GM23338 (cell line): Measurements from ENCODE around the gene ADGRL3. TPM values are rescaled to one million over a fixed set of nuclear protein-coding genes. Genes with fewer than 3 reads are reported as not detected.
A peak's percentile ranks its signal among the peaks of the same experiment; 100 is the strongest.

Experiments used
- ATAC-seq: fragments of 200-7000 bp; cut with Tn5 transposase; 3 replicates; pipeline ENCODE4 v1.9.1; 2020
- DNase-seq: peaks from one replicate; pipeline ENCODE4 v3.0.0-alpha.2; 2015; ENCODE audit warnings: low spot score
- H2AFZ ChIP-seq: fragments of 200-600 bp; sonication (generic); 2 replicates; pipeline ENCODE4 v1.8.0; 2016; ENCODE audit warnings: antibody characterized with exemption, mild to moderate bottlenecking, moderate library complexity
- H3F3A ChIP-seq: fragments of 200-600 bp; sonication (generic); replicated peaks from 2 replicates; pipeline ENCODE4 v1.8.0; 2017; ENCODE audit warnings: antibody characterized with exemption, mixed run types, low read depth
- H3K27ac ChIP-seq: fragments of 200-600 bp; sonication (generic); 2 replicates; pipeline ENCODE4 v1.6.1; 2016; ENCODE audit warnings: low read depth
- H3K27me3 ChIP-seq: fragments of 200-600 bp; sonication (generic); 2 replicates; pipeline ENCODE4 v1.8.0; 2016; ENCODE audit warnings: mild to moderate bottlenecking, mixed run types, moderate library complexity; ENCODE audit not compliant: insufficient read depth
- H3K36me3 ChIP-seq: fragments of 200-600 bp; sonication (generic); 2 replicates; pipeline ENCODE4 v1.8.0; 2016; ENCODE audit warnings: mild to moderate bottlenecking; ENCODE audit not compliant: insufficient read depth
- H3K4me1 ChIP-seq: fragments of 200-600 bp; sonication (generic); 2 replicates; pipeline ENCODE4 v1.8.0; 2016; ENCODE audit warnings: mild to moderate bottlenecking, moderate library complexity; ENCODE audit not compliant: insufficient read depth
- H3K4me2 ChIP-seq: fragments of 200-600 bp; sonication (generic); 2 replicates; pipeline ENCODE4 v1.7.1; 2017; ENCODE audit warnings: mixed run types
- H3K4me3 ChIP-seq: fragments of 200-600 bp; sonication (generic); 2 replicates; pipeline ENCODE4 v1.6.1; 2016; ENCODE audit warnings: mixed run types
- H3K79me2 ChIP-seq: fragments of 200-600 bp; sonication (generic); replicated peaks from 2 replicates; pipeline ENCODE4 v1.8.0; 2017; ENCODE audit warnings: mild to moderate bottlenecking; ENCODE audit not compliant: insufficient read depth
- H3K9me2 ChIP-seq: fragments of 200-600 bp; sonication (generic); 2 replicates; pipeline ENCODE4 v1.8.0; 2017; ENCODE audit not compliant: insufficient read depth
- H4K20me1 ChIP-seq: fragments of 200-600 bp; sonication (generic); replicated peaks from 2 replicates; pipeline ENCODE4 v1.8.0; 2017; ENCODE audit warnings: mild to moderate bottlenecking; ENCODE audit not compliant: insufficient read depth
- H3K27ac Mint-ChIP-seq: 2 replicates; pipeline ENCODE4 v1.8.0; 2020; ENCODE audit warnings: inconsistent platforms, mild to moderate bottlenecking, moderate library complexity, mixed read lengths
- H3K27me3 Mint-ChIP-seq: 3 replicates; pipeline ENCODE4 v1.8.0; 2022; ENCODE audit warnings: low read depth, mild to moderate bottlenecking, moderate library complexity, mixed read lengths, inconsistent platforms; ENCODE audit not compliant: insufficient read depth, poor library complexity
- H3K36me3 Mint-ChIP-seq: 3 replicates; pipeline ENCODE4 v1.8.0; 2021; ENCODE audit warnings: low read depth, mild to moderate bottlenecking, inconsistent platforms, moderate library complexity, mixed read lengths
- H3K4me1 Mint-ChIP-seq: 3 replicates; pipeline ENCODE4 v1.8.0; 2020; ENCODE audit warnings: mild to moderate bottlenecking, inconsistent platforms, mixed read lengths
- H3K4me3 Mint-ChIP-seq: 3 replicates; pipeline ENCODE4 v1.8.0; 2021; ENCODE audit warnings: moderate library complexity, mild to moderate bottlenecking, inconsistent platforms, mixed read lengths
- H3K9me3 Mint-ChIP-seq: 3 replicates; pipeline ENCODE4 v1.8.0; 2020; ENCODE audit warnings: moderate library complexity, mild to moderate bottlenecking, inconsistent platforms, mixed read lengths
- CREB1 ChIP-seq: fragments of 250-450 bp; sonication (Bioruptor Pico); IDR thresholded peaks from 2 replicates; pipeline ENCODE4 v1.5.0; 2020; ENCODE audit warnings: low read depth, mild to moderate bottlenecking, moderate library complexity
- CTCF ChIP-seq, 2 experiments: fragments of 200-600 bp in 1 of 2; sonication (generic) in 1 of 2; conservative IDR thresholded peaks; 2 replicates each; pipeline versions ENCODE4 v1.5.1 to v1.6.1; 2016 to 2017; ENCODE audit warnings: antibody characterized with exemption in 2 of 2, low read depth in 2 of 2, mild to moderate bottlenecking in 2 of 2, moderate library complexity in 1 of 2
- ETS1 ChIP-seq: IDR thresholded peaks from 2 replicates; pipeline ENCODE4 v1.6.1; 2016; ENCODE audit warnings: antibody characterized with exemption
- EZH2 ChIP-seq: fragments of 200-600 bp; sonication (generic); IDR thresholded peaks from one replicate; pipeline ENCODE4 v1.8.0; 2017; ENCODE audit warnings: antibody characterized with exemption, mild to moderate bottlenecking, low read depth; ENCODE audit not compliant: unreplicated experiment
- EZH2phosphoT487 ChIP-seq: fragments of 200-600 bp; sonication (generic); IDR thresholded peaks from one replicate; pipeline ENCODE4 v1.8.1; 2018; ENCODE audit warnings: antibody characterized with exemption; ENCODE audit not compliant: unreplicated experiment
- JUNB ChIP-seq: IDR thresholded peaks from one replicate; pipeline ENCODE4 v1.6.1; 2016; ENCODE audit warnings: antibody characterized with exemption; ENCODE audit not compliant: unreplicated experiment
- NANOG ChIP-seq: IDR thresholded peaks from 2 replicates; pipeline ENCODE4 v1.6.1; 2016; ENCODE audit warnings: antibody characterized with exemption, borderline replicate concordance
- POLR2AphosphoS5 ChIP-seq: IDR thresholded peaks from 2 replicates; pipeline ENCODE4 v1.6.1; 2016; ENCODE audit warnings: antibody characterized with exemption, low read depth
- REST ChIP-seq: IDR thresholded peaks from one replicate; pipeline ENCODE4 v1.6.1; 2018; ENCODE audit warnings: antibody characterized with exemption; ENCODE audit not compliant: unreplicated experiment
- STAT1 ChIP-seq: IDR thresholded peaks from one replicate; pipeline ENCODE4 v1.6.1; 2016; ENCODE audit warnings: antibody characterized with exemption; ENCODE audit not compliant: unreplicated experiment
- ZNF114 ChIP-seq: fragments of 250-450 bp; sonication (Bioruptor Pico); IDR thresholded peaks from 2 replicates; pipeline ENCODE4 v1.5.0; 2020; ENCODE audit warnings: mild to moderate bottlenecking, moderate library complexity
- ZNF331 ChIP-seq: fragments of 250-450 bp; sonication (Bioruptor Pico); IDR thresholded peaks from 2 replicates; pipeline ENCODE4 v1.5.0; 2020; ENCODE audit warnings: low read depth, mild to moderate bottlenecking, moderate library complexity
- ZNF462 ChIP-seq: fragments of 250-450 bp; sonication (Bioruptor Pico); IDR thresholded peaks from 2 replicates; pipeline ENCODE4 v1.5.0; 2020; ENCODE audit warnings: mild to moderate bottlenecking, moderate library complexity
- polyA plus RNA-seq: library from polyadenylated mRNA; unstranded; fragments of >200 nt; fragmentation: Nextera tagmentation; extraction: Ambion mirVana; gene quantifications from 2 replicates; pipeline ENCODE4 v1.2.1, GENCODE V29; 2016
- total RNA-seq: library from RNA; depleted of rRNA; stranded (reverse); fragments of >200 nt; shearing (Covaris generic); gene quantifications from 2 replicates; pipeline ENCODE4 v1.2.3, GENCODE V29; 2014

ADGRL3 gene
- total and polyA plus RNA-seq, 2 experiments from 2014 or later: 9.7 to 16.5 TPM

GRCh38 chr4:61332693-61333092, 132.6 kb downstream of the ADGRL3 start:
- TF ChIP-seq NANOG (no peak), POLR2AphosphoS5 (no peak), JUNB (no peak), ZNF114 (CRISPR knock-in tag) (no peak), CREB1 (no peak), ETS1 (no peak), ZNF331 (CRISPR knock-in tag) (no peak), STAT1 (no peak), EZH2 (no peak), ZNF462 (CRISPR knock-in tag) (no peak), REST (no peak), CTCF (conservative IDR thresholded peaks at IDR 0.05; ENCODE audit: low read depth in 2 of 2) (no peak), EZH2phosphoT487 (no peak)
- Mint-ChIP-seq H3K4me3 (no peak overlapping the region), H3K36me3 (peaks cover 14% of the 10 kb centered on the region), H3K4me1 (peaks cover 51% of the 10 kb centered on the region), H3K9me3 (peaks cover 6% of the 10 kb centered on the region), H3K27ac (no peak overlapping the region; the same call in 1 of the 2 replicates), H3K27me3 (peaks cover 2% of the 10 kb centered on the region)
- H2AFZ ChIP-seq: no peak overlapping the region
- H3K27ac ChIP-seq: no peak overlapping the region
- H3K4me3 ChIP-seq: no peak overlapping the region
- H3K9me2 ChIP-seq: no peaks in the 10 kb centered on the region
- peaks cover 10% of the 10 kb centered on the region; the same call in 1 of the 2 replicates for H3K79me2 ChIP-seq
- no peak for ATAC-seq
- H3K4me1 ChIP-seq: peaks cover 46% of the 10 kb centered on the region
- no peaks in the 10 kb centered on the region for H3K36me3 ChIP-seq
- no peaks in the 10 kb centered on the region for H4K20me1 ChIP-seq
- H3K27me3 ChIP-seq: no peaks in the 10 kb centered on the region
- peak; percentile 16 for DNase-seq
- H3K4me2 ChIP-seq: no peak overlapping the region
- no peaks in the 10 kb centered on the region for H3F3A ChIP-seq
